GM12874 (cell line): ENCODE results near the gene GALNT10.

Experiments
- TF ChIP-seq, protein P1 (sequence below): IDR thresholded peaks from 2 replicates; pipeline ENCODE4 v1.5.1; 2011; ENCODE audit warnings: low read depth, mild to moderate bottlenecking, control low read depth, low read length, moderate library complexity; ENCODE audit not compliant: insufficient read depth

GALNT10 gene

DNA sequence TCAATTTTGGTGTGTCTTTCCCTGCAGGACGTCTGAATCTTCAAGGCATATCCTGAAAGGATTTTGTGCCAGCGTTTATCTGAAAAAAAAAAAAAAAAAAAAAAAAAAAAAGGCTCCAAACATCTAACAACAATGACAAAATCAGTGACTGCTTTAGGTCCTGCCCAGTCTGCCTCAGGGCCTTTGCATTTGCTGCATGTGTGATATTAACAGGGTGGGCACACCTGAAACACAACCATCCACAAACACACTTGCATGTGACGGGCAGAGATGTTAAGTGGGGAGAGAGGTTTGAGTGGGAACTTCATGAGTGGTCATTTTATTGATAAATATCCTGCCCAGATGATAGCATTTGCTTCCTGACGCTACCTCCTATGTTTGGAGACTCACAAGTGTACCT, 172.9 kb downstream of the GALNT10 start:
- TF ChIP-seq, protein P1, sequence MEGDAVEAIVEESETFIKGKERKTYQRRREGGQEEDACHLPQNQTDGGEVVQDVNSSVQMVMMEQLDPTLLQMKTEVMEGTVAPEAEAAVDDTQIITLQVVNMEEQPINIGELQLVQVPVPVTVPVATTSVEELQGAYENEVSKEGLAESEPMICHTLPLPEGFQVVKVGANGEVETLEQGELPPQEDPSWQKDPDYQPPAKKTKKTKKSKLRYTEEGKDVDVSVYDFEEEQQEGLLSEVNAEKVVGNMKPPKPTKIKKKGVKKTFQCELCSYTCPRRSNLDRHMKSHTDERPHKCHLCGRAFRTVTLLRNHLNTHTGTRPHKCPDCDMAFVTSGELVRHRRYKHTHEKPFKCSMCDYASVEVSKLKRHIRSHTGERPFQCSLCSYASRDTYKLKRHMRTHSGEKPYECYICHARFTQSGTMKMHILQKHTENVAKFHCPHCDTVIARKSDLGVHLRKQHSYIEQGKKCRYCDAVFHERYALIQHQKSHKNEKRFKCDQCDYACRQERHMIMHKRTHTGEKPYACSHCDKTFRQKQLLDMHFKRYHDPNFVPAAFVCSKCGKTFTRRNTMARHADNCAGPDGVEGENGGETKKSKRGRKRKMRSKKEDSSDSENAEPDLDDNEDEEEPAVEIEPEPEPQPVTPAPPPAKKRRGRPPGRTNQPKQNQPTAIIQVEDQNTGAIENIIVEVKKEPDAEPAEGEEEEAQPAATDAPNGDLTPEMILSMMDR = no peak

GRCh38 chr5:154364771-154365170, 174.2 kb downstream of the GALNT10 start:
- TF ChIP-seq, protein P1 = no peak

DNA sequence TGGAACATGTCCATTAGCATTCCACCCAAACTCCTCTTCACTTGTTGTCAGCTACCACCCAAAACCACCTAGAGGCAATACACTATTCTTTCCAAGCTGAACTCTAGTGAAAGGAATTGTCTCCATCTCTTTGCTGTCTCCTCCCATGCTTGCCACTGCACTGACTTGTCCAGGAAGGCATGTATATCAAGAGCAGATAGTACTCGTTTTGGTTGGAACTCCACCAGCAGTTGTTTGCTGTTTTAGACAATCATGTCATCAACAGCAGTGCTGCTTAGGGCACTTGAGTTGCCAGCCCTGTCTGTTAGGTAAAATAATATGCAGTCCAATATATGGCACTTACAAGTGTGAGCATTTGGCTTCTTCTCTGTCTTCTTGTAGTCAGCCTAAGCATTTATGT, 175.3 kb downstream of the GALNT10 start:
- TF ChIP-seq, protein P1 = no peak

DNA sequence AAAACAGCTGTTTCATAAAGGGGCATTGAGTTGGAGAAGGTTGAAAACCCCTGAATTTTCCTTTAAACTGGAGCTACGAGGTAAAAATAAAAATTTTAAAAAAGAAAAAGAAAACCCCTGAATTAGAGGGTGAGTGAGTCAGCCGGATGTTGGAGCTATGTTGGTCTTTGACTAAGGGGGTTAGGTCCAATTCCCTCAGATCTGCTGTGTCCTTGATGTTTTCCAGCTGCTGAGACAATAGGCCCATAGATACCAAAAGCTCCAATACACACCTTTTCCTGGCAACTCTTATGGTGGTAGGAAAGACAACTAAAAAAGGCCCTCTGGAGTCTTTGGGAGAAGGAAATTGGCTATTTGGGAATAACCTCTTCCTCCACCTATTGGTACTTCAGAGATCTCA, 175.8 kb downstream of the GALNT10 start:
- TF ChIP-seq, protein P1 = no peak

GRCh38 chr5:154367101-154367500, 176.6 kb downstream of the GALNT10 start:
- TF ChIP-seq, protein P1 = no peak

GRCh38 chr5:154368041-154368800, 177.7 kb downstream of the GALNT10 start:
- TF ChIP-seq, protein P1 = no peak

DNA sequence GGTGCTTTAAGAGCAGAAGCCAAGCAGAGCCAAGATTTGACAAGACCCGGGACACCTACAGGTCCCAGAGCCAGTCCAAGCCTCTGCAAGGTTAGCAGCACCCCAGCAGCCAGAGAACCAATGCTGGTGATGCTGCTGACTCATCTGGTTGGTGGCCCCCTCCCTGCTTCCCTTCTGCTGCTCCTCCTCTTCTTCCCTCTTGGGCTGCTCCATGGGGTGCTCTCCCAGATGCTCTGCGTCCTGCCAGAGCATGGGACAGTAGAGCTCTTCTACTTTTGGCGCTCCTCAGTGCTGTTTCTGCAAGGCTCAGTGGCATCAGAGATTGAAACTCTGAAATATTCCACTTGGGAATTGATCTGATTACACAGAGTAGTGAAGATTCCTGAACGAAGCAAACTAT, 179.1 kb downstream of the GALNT10 start:
- TF ChIP-seq, protein P1 = no peak

GRCh38 chr5:154370119-154370518, 179.6 kb downstream of the GALNT10 start:
- TF ChIP-seq, protein P1 = no peak
